Activated CD4-positive, alpha-beta T cell treated with anti-CD3 and anti-CD28 coated beads, Interleukin-10, Interleukin-2, amounts not matched to agents 100 ng/mL and 50 ng/mL, durations not matched to agents 16 hours and 8 hours (primary cell): ENCODE results near the gene STN1.
"Not testable (repeated sequence)": the region's sequence is repeated elsewhere in the genome, so short reads cannot be mapped to it uniquely, and the experiment has no call there.

Source experiments
- DNase-seq: peaks from one replicate; pipeline ENCODE4 v3.0.0-alpha.2; 2020

STN1 gene

DNA sequence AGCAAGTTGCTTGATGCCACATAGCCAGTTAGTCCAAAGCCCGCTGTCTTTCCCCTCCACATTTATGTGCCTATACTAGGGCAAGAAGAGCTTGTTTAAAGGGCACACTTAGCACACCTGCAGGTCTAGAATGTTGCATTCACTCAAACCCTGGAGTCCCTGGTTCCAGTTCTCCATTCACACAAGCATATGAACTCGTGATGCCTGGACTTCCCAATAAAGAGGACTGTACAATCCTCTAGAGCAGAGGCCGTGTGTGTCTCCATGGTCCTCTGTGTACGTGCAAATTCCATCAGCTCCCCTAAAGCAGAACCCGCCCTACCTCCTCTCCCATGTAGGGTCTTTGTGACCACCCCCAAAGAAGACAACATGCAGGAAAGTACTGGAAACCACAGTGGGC is 59.6 kb downstream of the STN1 start:
- DNase-seq, result no peak

DNA sequence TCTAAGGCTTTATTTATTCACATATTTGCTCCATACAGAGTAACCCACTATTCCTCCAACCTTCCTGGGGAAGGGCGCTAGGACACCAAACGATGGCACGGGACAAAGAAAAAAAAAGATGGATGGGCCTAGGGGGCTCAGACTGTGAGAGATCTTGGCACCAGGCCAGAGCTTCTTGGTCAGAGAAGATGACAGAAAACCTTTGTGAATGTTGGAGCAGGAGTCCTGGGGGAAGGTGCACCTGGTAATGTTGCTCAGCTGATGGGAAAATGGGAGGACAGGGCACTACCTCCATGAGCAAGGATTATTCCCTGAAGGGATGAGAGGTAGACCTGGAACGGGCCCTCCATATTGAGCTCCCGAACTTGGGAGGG is 61.2 kb downstream of the STN1 start:
- DNase-seq, result no peak

DNA sequence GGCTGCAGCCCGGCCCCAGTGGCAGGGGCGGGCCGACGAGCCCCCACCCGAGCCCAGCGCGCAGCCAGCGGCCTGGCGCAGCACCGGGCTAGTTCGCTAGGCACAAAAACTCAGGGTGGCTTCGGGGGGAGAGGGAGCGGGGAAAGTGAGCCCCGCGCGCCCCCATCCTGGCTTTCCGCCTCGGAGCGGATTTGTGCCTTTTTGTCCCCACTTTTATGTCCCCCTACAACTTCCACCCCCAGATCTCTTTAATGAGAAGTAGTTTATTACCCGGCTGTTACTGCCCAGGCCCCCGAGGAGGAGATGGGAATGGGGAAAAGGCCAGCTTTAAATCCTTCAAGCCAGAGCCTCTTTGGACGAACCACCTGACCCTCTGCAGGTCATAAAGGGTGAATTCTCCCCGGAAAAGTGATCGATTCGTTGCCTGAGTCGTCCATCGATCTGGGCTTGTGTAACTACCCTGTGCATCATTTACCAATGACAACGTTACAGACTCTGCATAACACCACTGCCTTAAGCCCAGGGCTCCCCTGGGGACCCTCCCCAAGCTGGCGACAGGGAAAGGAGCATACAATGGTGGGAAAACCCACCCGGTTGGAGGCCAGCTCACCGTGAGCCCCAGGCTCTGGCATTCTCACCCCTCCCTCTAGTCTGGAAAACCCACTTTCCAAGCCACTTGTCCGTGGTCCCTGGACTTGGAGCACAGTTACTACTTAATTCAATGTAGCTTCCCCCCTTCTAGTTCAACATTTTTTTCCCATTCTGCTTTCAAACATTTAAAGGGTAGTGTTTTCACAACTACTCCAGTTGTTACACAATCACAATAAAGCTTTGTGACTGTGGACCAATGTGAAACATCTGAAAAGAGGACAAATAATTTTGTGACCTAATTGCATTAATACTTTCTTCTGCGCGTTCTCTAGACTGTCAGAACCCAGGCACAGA is 61.9 kb downstream of the STN1 start:
- DNase-seq, result no peak

DNA sequence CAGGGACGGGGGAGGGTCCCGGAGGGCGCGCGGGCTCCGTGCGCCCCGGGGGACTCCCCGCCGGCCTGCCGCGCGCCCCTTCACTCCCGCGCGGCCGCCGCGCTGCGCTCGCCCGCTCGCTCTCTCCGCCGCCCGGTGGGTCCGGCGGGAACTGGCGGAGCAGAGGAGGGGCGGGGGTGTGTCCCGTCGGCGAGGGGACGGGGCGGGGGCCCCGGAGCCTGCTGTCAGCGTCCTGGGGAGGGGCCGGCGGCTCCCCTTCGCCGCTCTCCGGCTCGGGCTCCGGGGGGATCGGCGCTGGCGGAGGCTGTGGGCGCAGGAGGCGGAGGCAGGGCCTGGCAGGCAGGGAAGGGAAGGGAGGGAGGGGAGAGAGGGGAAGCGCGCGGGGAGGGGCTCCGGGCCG is 62.6 kb downstream of the STN1 start, which contains the start of gene SH3PXD2A:
Gene SH3PXD2A, minus strand, starts transcription at position 153 of the 400 bp plus-strand sequence. CDS start 310 bp downstream, outside the sequence.
- DNase-seq, result no peak

DNA sequence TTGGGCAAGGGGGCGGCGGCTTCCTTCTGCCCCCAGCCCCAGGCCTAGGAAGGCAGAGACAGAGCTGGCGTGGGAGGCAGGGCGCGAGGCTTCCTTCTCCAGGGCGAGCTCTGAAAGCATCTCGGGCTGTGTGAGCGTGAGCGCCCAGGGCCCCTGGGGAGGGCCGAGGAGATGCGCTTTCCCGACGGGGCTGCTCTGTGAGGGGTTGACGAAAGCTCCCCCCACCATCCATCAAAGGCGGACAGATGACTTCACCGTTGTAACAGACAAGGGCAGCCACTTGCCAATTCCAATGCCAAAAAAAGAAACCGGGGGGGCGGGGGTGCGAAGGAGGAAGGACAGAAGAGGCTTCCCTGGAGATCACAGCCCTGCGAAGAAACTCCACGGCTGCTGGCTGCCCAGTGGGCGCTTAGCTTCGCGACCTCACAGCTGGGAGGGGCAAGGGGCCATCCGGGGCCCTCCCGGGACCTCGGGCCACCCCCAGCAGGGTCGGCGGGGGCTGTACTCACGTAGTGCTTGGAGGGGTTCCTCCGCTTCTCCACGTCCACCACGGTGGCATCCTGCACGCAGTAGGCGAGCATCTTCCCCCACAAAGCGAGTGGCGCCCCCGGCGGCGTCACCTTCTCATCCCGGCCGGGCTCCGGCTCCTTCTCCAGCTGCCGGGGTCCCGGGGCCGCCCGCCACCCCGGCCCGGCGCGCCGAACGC is 63.1 kb downstream of the STN1 start:
- DNase-seq, result no peak

DNA sequence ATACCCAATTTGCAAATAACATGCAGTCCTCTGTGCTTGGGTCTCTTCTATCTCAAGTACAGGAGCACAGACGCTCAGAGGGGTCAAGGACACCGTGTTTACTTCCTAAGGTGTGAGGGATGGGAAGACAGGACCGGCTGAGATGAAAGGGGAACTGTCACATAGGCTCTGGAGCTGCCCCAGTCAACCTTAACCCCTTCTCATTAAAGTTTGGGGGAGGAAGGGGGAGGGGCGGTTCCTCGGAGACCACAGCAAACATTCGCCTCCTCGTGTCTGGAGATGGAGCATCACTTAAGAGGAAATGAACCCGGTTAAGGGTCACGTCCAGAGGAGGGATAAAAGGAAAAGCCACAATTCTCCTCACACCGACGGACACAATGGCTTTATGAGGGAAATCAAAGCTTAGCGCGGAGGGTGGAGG is 63.7 kb downstream of the STN1 start:
- no peak for DNase-seq

DNA sequence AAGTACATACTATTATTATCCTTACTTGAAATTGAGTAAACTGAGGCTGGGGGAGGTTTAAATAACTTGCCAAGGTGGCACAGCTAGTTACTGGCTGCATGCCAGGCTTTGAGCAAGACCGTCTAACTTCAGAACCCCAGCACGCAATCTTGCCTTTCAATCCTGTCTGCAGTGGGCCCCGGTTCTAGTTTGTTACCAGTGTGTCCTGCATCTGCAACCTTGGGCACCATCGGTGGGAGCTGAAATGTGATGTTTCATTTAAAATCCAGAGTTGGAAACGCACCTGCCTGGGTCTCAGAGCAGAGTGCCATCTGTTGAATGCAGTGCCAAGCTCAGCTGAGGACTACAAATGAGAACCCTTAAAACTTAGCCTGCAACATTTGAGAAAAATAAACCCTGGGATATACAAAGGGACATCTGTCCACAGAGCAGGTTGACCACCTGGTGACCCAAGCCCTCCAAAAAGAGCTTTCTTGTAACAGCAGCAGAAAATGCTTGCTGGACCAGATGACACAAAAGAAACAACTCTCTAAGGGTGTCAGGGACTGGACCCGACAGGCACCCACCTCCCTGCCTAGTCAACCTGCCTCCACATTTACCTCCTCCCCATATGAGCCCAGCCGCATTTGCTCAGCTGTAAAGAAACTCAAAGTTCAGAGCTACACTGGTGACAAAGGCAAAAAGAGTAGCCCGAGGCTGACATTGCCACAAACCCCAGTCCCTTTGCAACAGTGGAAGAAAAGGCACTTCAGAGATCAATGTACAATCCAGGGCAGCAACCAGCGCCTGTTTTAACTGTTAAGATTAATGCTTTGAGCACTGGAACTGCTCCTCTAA is 64.3 kb downstream of the STN1 start:
- DNase-seq, result no peak

DNA sequence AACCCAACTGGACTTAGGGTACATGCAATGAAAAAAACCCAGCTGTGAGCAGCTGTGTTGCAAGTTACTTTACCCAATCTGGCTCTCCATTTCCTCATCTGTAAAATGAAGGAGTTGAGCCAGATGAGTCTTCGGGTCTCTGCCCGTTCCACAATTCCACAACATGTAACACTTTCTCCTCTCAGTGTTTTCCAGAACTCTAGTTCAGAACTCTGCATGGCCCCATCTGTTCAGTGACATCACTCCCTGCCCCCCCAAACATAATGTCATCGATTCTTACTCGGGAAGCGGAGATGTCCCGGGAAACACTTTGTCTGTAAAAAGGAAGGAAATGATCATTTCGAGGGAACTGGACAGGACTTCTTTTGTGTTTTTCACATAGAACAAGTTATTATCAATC is 65.1 kb downstream of the STN1 start:
- no peak for DNase-seq

DNA sequence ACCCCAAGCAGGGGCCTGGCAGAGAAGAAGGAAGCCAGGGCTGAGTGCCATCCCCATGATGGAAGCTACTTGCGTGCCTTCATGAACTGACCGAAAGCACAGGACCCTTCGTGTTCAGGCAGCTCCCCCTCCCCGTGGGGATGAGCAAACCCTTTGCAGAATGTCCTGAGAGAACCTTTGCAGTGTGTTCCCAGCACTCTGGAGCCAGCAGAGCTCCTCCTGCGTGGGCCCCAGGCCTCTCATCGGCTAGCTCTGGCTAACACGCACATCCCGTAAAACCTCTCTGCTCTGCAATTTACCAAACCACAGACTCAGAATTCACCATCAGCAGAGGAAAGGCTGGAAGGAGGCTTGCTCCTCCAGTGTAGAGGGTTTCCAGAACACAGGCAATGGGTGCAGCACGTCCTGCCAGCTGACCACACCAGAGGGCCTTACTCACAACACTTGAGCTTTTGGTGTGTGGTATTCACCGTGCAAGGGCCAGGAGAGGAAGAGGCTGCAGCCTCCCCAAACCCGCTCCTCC is 65.7 kb downstream of the STN1 start:
- no peak for DNase-seq

DNA sequence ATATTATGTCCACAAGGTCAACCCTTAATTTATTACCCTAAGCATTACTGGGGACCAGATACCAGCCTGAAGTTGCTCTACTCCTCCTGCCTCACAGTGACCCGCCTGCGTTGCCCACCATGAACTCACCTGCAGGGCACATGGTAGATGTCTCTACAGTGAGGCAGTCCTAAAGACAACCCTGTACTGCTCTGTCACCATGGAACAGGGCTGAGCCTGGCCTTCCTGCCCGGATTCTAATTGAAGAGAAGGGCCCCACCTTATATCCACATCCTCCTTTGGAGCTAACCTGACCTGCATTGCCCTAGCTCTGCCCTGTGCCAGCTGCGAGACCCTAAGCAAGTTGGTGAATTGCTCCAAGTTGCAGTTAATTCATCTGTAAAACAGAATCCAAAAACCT is 66.7 kb downstream of the STN1 start:
- DNase-seq, result no peak

DNA sequence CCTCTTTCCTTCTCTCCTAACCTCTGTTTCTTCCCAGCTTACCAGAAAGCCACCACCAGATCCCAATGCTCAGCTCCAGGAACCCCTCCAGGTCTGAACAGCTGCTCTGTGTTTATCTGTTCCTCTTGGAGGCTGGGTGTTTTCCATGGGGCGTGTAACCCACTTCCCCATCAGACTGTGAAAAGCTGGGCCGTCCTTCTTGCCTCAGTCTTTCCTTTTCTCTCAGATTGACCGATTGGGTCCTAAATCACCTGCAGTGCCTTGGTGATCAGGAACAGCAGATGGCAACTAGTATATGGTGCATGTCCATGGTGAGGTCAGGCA is 67.5 kb downstream of the STN1 start:
- no peak for DNase-seq

DNA sequence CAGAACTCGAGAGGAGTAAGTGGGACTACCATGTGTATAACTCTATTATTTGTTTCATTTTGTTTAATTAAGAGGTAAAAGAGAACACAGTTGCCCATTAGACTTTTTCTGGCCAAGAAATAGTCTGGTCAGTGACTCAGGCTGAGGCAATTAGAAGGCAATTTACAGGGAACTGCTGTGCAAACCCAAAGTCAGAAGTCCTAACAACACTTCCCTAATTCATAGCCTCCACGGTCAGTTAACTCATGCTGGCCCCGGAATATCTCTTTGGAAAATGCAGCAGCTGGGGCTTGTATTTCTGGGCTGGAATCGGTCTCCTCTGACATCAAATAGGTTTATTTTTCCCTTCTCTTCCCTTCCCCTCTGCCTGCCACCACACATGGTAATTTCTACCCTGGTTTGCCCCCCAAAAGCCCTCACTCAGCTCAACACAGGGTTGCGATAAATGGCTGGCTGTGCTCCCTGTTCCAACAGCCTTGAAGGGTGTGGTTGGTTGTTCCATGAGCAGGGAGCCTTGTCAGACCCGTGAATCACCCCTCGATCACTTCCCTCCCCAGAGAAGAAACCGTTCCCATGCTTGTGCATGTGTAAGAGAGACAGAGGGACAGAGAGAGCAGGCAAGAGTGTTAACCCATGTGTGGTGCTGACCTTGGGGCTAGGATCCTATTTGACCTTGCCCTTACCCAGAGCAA is 68.0 kb downstream of the STN1 start:
- no peak for DNase-seq

DNA sequence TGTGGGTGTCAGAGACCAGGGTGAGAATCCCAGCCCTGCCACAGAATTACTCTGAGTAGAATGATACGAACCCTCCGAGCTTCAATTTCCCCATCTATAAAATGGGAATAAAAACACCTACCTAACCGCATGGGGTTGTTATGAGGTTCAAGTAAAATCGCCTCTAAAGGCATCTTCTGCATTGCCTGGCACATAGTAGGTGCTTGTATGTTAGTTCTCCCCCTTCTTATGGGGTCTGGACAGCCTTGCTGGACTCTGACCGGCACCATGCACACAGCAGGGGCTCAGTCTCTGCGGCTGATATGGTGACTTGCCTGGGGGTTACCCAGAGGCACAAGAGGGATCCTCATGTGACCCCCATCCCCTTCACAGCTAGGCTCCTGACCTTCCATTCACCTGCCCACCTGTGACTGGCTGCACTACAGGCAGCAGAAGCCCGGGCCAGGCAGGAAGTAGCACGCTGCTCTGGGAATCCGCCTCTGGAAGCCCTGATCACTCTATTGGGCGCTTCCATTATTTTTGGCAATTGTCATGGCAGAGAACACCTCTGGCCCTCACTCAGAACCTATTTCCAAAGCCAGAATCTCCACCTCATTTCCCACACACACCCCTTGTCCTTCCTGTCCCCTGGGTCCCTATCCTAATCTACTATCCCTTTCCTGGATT is 68.6 kb downstream of the STN1 start:
- no peak for DNase-seq

DNA sequence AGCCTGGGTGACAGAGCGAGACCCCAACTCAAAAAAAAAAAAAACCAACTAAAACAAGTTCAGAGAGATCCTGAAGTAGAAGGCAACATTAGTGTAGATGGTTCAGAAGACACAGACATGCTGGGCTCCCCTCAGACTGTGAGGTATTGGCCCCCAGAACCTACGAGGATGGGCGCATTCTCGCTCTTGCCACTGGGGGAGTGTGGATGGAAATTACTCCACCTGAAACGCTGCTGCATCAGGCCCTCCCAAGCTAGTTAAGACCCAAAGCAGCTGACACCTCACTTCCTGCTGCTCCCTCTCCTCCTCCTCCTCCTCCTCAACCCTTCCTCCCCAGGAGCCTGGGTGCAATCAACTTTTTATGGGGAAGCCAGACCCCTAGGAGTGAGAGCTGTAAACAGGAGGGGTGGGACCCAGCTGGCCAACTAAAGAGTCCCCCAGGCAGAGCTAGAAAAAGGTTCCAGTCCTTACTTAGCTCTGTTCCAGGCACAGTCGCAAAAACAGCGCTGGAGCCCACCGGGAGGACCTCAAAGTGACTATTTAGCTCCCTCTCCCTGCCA is 70.0 kb downstream of the STN1 start:
- DNase-seq, result no peak

DNA sequence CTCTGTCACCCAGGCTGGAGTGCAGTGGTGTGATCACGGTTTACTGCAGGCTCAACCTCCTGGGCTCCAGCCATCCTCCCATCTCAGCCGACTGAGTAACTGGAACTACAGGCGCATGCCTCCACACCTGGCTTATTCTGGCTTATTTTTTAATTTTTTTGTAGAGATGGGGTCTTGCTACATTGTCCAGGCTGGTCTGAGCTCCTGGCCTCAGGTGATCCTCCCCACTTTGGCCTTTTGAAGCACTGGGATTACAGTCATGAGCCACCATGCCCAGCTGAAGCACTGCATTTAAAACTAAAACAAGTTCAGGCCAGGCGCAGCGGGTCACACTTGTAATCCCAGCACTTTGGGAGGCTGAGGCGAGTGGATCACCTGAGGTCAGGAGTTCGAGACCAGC is 70.6 kb downstream of the STN1 start:
- DNase-seq, result no peak

DNA sequence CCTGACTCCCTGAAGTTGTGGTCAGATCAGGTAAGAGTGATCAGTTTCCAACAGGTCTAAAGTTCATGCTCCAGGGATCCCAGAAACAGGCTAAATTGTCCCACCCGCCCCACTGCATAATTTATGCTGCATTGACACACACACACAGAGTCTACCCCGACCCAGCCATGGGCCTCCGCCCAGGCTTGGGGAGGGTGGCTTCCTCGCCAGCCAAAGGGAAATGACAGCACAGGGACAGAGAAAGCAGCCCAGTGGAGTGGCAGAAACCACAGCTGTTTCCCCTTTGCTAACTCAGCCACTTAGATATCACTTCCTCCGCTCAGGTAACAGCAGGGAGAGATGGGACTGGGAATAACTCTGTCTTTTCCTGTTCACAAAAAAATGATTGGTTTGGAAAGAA is 72.0 kb downstream of the STN1 start:
- DNase-seq, result peak; percentile 39

DNA sequence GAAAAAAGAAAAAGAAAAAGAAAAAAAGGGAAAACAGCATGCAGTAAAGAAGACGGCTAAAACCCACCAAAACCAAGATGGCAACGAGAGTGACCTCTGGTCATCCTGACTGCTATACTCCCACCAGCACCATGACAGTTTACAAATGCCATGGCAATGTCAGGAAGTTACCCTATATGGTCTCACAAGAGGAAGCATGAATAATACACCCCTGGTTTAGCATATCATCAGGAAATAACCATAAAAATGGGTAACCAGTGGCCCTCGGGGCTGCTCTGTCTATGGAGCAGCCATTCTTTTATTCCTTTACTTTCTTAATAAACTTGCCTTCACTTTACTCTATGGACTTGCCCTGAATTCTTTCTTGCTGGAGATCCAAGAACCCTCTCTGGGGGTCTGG is 72.6 kb downstream of the STN1 start:
- not testable (repeated sequence) for DNase-seq

DNA sequence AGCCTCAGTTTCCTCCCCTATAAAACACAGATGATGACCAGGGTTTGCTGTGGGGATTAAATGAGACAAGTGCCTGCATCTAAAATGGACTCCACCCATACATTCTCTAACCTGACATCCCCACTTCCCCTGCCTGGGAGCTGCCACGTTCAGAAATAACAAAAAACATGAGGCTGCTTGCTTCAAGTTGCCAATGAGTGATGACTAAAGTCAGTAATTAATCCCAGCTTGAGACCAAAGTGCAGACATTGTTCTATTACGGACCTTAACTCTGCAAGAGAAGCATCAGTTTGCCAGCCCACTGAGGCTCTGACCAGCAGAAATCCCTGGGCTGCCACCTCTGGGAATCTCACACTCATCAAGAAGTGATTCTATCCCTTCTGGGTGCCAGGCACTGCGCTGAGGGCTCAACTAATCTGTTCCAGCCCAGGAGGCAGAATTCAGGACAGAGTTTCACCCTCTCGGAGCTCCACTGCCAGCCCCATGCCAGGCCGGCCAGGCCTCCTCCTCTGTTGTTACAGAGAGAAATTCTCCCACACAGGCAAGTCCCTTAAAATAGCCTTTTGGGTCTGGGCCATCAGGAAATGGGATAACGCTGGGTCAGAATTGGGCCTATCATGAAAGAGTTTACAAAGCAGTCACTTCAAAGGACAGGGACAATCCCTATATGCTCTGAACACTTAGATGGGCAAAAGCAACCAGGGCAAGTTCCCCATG is 74.0 kb downstream of the STN1 start:
- no peak for DNase-seq

DNA sequence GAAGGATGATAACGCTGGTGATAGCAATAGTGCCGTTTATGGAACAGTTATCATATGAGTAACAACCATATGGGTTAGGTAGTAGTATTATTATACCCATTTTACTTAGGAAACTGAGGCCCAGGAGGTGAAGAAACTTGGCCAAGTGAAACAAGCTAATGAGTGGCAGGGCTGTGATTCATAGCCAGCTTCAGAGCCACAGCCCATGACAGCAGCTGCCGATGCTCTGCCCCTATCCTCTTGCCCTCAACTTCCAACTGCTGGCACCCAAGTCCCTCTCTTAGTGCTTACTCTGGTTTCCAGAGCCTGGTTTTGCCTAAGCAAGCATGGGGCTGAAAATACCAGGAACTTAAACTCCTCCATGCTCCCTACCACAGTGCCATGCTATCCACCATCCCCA is 74.9 kb downstream of the STN1 start:
- DNase-seq, result peak; percentile 26

DNA sequence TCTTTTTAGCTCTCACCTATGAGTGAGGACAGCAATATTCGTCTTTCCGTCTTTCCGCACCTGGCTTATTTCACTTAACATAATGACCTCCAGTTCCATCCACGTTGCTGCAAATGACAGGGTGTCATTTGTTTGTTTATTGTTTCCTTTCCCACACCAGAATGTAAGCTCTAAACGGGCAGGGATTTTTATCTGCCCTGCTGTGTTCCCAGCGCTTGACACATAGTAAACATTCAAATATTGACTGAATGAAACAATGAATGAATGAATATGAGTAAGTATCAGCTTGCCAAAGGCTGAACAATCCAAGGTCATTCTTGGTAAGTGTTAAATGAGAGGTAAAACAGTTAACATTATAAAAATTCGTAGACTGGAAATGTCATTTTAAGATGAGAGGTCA is 75.4 kb downstream of the STN1 start:
- no peak for DNase-seq

DNA sequence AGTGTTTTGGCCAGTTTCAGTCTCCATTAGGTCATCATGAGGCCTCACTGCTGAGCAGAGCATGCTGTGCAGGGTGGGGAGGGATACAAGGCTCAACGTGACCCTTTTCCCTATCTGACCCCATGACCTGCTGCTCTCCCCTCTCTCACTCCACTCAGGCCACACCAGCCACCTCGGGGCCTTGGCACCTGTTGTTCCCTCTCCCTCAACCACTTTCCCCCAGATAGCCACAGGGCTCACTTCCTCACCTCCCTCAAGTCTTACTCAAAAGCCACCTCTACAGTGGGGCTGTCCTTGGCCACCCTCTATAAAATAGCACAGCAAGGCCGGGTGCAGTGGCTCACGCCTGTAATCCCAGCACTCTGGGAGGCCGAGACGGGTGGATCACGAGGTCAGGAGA is 76.5 kb downstream of the STN1 start:
- DNase-seq, result no peak
